Hepatocyte (in vitro differentiated cells): ENCODE measurements around the gene ZNF77. TPM values are rescaled to one million over a fixed set of nuclear protein-coding genes. Genes with fewer than 3 reads are reported as not detected.
A peak's percentile ranks its signal among the peaks of the same experiment; 100 is the strongest.

Experiments
- DNase-seq: peaks from one replicate; pipeline ENCODE4 v3.0.0-alpha.2; 2016; ENCODE audit warnings: low spot score
- H2AFZ ChIP-seq: fragments of 200-600 bp; sonication (generic); 2 replicates; pipeline ENCODE4 v1.6.0; 2016; ENCODE audit warnings: antibody characterized with exemption, mild to moderate bottlenecking
- H3K27ac ChIP-seq: fragments of 200-600 bp; sonication (generic); 2 replicates; pipeline ENCODE4 v1.5.1; 2016; ENCODE audit warnings: mild to moderate bottlenecking
- H3K27me3 ChIP-seq: fragments of 200-600 bp; sonication (generic); 2 replicates; pipeline ENCODE4 v1.6.1; 2016
- H3K36me3 ChIP-seq: fragments of 200-600 bp; sonication (generic); replicated peaks from 2 replicates; pipeline ENCODE4 v1.5.1; 2016; ENCODE audit warnings: low read depth; ENCODE audit not compliant: insufficient read depth
- H3K4me1 ChIP-seq: fragments of 200-600 bp; sonication (generic); 2 replicates; pipeline ENCODE4 v1.5.1; 2016; ENCODE audit warnings: mild to moderate bottlenecking, moderate library complexity; ENCODE audit not compliant: insufficient read depth
- H3K4me2 ChIP-seq: fragments of 200-600 bp; sonication (generic); 2 replicates; pipeline ENCODE4 v1.6.0; 2016
- H3K4me3 ChIP-seq: fragments of 200-600 bp; sonication (generic); 2 replicates; pipeline ENCODE4 v1.5.1; 2016; ENCODE audit warnings: mild to moderate bottlenecking
- H3K79me2 ChIP-seq: fragments of 200-600 bp; sonication (generic); 2 replicates; pipeline ENCODE4 v1.6.0; 2017; ENCODE audit warnings: mild to moderate bottlenecking
- H3K9me2 ChIP-seq: fragments of 200-600 bp; sonication (generic); replicated peaks from 2 replicates; pipeline ENCODE4 v1.6.0; 2017; ENCODE audit warnings: mild to moderate bottlenecking; ENCODE audit not compliant: insufficient read depth
- H3K9me3 ChIP-seq: fragments of 200-600 bp; sonication (generic); 2 replicates; pipeline ENCODE4 v1.5.1; 2016; ENCODE audit warnings: low read depth, mild to moderate bottlenecking
- H4K20me1 ChIP-seq: fragments of 200-600 bp; sonication (generic); 2 replicates; pipeline ENCODE4 v1.6.0; 2016; ENCODE audit warnings: mild to moderate bottlenecking; ENCODE audit not compliant: insufficient read depth, poor library complexity, severe bottlenecking
- EZH2 ChIP-seq: fragments of 200-600 bp; sonication (generic); IDR thresholded peaks from 2 replicates; pipeline ENCODE4 v1.6.1; 2016; ENCODE audit warnings: antibody characterized with exemption, mild to moderate bottlenecking, borderline replicate concordance
- EZH2phosphoT487 ChIP-seq: fragments of 200-600 bp; sonication (generic); IDR thresholded peaks from one replicate; pipeline ENCODE4 v1.6.1; 2018; ENCODE audit warnings: antibody characterized with exemption, mild to moderate bottlenecking, low read depth, moderate library complexity; ENCODE audit not compliant: unreplicated experiment, severe bottlenecking
- WGBS: methylation state at CpG from one replicate; pipeline ENCODE4 v1.1.6; 2016; ENCODE audit warnings: low lambda C conversion rate; ENCODE audit errors: missing lambda C conversion rate; 5-methylcytosine and 5-hydroxymethylcytosine counted together
- polyA plus RNA-seq: library from polyadenylated mRNA; unstranded; fragments of >200 nt; fragmentation: Nextera tagmentation; extraction: Ambion mirVana; gene quantifications from 2 replicates; pipeline ENCODE4 v1.2.1, GENCODE V29; 2016
- total RNA-seq: library from RNA; depleted of rRNA; stranded (reverse); fragments of >200 nt; gene quantifications from 2 replicates; pipeline ENCODE4 v1.2.3, GENCODE V29; 2014
- TF ChIP-seq, protein P1 (sequence below): fragments of 200-600 bp; sonication (generic); IDR thresholded peaks from 2 replicates; pipeline ENCODE4 v1.5.1; 2016; ENCODE audit warnings: antibody characterized with exemption, mild to moderate bottlenecking; ENCODE audit not compliant: poor library complexity

The ZNF77 gene
- total and polyA plus RNA-seq, 2 experiments from 2014 or later = 1.8 to 3.4 TPM

DNA sequence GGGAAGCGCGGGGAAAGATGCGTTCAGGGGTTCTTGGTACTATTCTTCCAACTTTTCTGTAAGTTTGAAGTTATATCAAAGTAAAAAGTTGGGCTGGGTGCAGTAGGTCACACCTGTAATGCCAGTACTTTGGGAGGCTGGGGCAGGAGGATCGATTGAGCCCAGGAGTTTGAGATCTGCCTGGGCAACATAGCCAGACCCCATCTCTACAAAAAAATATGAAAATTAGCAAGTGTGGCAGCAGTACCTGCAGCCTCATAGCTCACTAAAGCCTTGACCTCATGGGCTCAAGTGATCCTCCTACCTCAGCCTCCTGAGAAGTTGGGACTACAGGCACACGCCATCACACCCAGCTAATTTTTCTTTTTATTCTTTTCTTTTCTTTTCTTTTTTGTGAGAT is 12.4 kb upstream of the ZNF77 start:
- Histone ChIP-seq H3K9me2 (no peaks in the 10 kb centered on the region), H3K4me3 (no peak overlapping the region), H4K20me1 (no peaks in the 10 kb centered on the region), H3K9me3 (no peaks in the 10 kb centered on the region), H3K36me3 (no peaks in the 10 kb centered on the region), H3K27ac (no peak overlapping the region), H3K79me2 (no peaks in the 10 kb centered on the region), H3K4me2 (no peak overlapping the region), H2AFZ (no peak overlapping the region), H3K4me1 (peaks cover 3% of the 10 kb centered on the region), H3K27me3 (no peaks in the 10 kb centered on the region)
- WGBS = 98% methylated on average over 5 of the region's 5 CpGs
- no peak for DNase-seq
- TF ChIP-seq EZH2phosphoT487 (no peak), EZH2 (no peak)
- TF ChIP-seq, protein P1, sequence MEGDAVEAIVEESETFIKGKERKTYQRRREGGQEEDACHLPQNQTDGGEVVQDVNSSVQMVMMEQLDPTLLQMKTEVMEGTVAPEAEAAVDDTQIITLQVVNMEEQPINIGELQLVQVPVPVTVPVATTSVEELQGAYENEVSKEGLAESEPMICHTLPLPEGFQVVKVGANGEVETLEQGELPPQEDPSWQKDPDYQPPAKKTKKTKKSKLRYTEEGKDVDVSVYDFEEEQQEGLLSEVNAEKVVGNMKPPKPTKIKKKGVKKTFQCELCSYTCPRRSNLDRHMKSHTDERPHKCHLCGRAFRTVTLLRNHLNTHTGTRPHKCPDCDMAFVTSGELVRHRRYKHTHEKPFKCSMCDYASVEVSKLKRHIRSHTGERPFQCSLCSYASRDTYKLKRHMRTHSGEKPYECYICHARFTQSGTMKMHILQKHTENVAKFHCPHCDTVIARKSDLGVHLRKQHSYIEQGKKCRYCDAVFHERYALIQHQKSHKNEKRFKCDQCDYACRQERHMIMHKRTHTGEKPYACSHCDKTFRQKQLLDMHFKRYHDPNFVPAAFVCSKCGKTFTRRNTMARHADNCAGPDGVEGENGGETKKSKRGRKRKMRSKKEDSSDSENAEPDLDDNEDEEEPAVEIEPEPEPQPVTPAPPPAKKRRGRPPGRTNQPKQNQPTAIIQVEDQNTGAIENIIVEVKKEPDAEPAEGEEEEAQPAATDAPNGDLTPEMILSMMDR = no peak

DNA sequence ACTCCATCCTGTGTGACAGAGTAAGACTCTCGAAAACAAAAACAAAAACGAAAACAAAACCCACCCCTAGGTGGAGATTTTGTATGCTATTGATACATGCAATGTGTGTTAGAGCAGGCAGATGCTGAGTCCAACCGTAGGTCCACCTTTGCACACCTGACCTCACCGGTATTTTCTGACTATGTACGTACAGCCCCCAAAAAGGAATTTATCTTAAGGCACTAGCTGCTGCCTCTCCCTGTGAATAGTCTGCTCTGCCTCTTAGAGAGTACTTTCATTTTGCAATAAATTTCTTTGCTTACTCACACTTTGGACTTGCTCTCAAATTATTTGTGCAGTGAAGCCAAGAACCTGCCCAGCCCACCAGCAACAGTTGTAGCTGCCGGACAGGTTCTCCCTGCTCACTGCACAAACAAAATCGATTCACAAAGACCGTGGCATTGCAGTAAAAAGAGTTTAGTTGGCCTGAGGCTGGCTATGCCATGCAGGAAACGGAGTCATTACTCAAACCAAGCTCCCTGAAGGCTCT is 8.2 kb upstream of the ZNF77 start:
- Histone ChIP-seq H2AFZ (peak overlapping the region; percentile 36), H3K79me2 (peaks cover 11% of the 10 kb centered on the region), H3K4me2 (peak overlapping the region; percentile 70), H3K4me1 (peaks cover 3% of the 10 kb centered on the region), H3K27me3 (no peaks in the 10 kb centered on the region), H3K27ac (peak overlapping the region; percentile 79), H3K9me3 (no peaks in the 10 kb centered on the region), H4K20me1 (no peaks in the 10 kb centered on the region), H3K4me3 (no peak overlapping the region), H3K9me2 (no peaks in the 10 kb centered on the region), H3K36me3 (no peaks in the 10 kb centered on the region)
- DNase-seq = peak; percentile 61
- no peak for TF ChIP-seq EZH2
- TF ChIP-seq, protein P1 = no peak
- no peak for TF ChIP-seq EZH2phosphoT487
- WGBS = 40% methylated on average over 9 of the region's 9 CpGs

DNA sequence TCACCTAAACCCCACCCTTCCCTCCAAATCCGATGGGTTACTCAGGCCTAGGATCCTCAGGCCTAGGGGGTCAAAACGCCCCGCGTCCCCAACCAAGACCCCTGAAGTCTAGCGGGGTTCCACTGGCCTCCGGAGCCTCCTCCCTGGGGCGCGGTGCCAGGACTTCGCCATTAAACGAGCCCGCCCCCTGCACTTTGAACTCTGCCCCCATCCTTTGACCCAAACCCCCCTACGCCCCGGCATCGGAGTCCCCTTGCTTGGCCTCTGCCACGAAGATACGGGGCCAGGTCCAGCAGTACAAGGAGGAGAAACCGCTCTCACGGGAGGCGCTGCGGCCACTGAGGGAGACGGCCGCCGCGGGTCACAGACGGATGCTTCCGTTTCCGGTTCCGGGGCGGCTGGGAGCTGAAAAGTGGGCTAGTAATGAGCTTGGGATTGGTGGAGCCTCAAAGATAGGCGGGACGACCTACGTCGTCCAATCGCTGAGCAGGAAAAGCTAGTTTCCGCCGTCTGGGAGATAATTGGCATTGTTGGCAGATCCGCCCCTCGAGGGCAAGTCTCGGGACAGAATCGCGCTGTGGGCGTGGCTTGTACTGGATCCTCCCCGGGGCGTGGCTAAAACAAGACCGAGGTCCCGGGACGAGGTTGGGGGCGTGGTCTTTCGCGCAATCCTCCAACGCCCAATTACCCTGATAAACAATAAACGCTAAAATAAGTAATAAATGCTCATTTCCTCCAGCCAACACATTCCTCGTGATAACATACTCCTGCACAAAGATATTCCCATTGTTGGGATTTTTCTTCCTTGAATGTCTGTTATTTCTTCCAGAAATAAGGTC is 5.7 kb upstream of the ZNF77 start:
- peaks cover 3% of the 10 kb centered on the region for H3K4me1 ChIP-seq
- H3K9me3 ChIP-seq = no peaks in the 10 kb centered on the region
- peak overlapping the region; percentile 92 for H3K27ac ChIP-seq
- peak overlapping the region; percentile 80 for H3K4me2 ChIP-seq
- peak overlapping the region; percentile 18 for H2AFZ ChIP-seq
- no peaks in the 10 kb centered on the region for H3K9me2 ChIP-seq
- peak overlapping the region; percentile 37 for H3K4me3 ChIP-seq
- H4K20me1 ChIP-seq = no peaks in the 10 kb centered on the region
- H3K36me3 ChIP-seq = no peaks in the 10 kb centered on the region
- peak; percentile 100 for DNase-seq
- H3K27me3 ChIP-seq = no peaks in the 10 kb centered on the region
- TF ChIP-seq, protein P1 = no peak
- TF ChIP-seq EZH2phosphoT487 = no peak
- TF ChIP-seq EZH2 = no peak
- H3K79me2 ChIP-seq = peaks cover 14% of the 10 kb centered on the region
- under 1% methylated on average over 46 of the region's 53 CpGs for WGBS
